Activated CD4-positive, alpha-beta T cell treated with anti-CD3 and anti-CD28 coated beads for 48 hours (primary cell): ENCODE results near the gene WDTC1.

ENCODE experiments used
- DNase-seq: peaks from one replicate; pipeline ENCODE4 v3.0.0-alpha.2; 2020

Gene WDTC1

DNA sequence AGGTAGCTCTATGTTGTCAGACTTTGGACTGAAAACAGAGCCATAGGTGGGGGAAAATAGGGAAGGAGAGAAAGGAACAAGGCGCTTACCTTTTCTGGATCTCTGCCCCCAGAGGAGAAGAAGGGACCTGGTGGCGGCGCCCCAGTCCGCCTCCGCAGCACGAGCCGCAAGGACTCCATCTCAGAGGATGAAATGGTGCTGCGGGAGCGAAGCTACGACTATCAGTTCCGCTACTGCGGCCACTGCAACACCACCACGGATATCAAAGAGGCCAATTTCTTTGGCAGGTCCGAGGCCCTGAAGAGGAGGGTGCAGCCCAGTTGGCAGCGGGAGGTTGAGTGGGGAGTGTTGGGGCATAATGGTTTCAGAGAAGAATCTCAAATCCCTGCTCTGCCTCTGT is 69.1 kb downstream of the WDTC1 start:
- no peak for DNase-seq

DNA sequence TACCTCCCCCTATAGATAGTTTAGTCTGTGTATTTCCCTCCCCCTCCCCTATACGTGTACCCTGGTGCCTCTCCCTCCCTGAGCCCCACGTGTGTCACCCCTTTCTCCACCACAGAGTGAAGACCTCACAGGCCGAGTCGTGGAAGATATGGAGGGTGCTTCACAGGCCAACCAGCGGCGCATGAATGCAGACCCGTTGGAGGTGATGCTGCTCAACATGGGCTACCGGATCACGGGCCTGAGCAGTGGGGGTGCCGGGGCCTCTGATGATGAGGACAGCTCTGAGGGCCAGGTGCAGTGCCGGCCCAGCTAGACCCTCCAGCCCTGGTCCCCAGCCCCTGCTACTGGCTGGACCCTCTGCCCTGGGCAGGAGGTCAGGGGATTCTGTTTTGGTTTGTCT is 71.6 kb downstream of the WDTC1 start:
- DNase-seq = no peak

DNA sequence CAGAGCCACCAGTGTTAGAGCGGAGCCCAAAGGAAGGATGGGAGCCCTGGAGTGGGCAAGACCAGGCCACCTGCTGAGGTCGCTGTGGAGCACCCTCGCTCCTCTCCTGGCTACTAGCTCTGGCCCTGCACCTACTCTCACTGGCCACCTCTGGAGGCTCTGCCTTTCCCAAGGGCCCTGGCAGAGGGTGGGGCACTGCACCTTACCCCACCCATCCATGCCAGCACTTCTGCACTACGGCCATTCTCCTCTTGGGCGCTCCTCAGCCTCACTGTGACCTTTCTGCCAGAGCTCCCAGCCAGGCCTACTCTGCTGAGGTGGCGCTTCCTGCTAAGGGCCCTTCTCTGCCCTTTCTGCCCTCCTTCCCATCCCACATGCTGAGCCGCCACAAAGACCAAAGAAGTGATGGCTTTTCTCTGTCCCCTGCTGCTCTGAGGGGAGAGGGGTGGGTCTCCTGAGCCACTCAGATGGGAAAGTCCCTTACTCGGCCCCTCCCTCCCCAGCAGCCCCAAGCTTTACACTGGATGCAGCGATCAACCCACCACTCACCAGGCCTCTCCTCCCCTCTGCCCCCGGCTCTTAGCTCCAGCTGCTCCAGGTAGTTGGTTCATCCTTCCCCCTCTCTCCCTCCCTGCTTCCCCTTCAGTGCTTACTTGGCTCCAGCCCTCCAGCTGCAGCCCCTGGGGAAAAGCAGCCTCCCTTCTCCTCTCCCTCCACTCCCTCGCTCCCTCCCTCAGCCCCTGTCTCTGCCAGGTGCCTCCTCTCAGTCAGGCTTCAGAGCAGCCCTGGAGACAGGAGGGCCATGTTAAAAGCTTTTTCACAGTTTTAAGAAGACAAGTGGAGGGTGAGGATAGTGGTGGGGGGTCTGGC is 72.7 kb downstream of the WDTC1 start:
- DNase-seq = no peak

DNA sequence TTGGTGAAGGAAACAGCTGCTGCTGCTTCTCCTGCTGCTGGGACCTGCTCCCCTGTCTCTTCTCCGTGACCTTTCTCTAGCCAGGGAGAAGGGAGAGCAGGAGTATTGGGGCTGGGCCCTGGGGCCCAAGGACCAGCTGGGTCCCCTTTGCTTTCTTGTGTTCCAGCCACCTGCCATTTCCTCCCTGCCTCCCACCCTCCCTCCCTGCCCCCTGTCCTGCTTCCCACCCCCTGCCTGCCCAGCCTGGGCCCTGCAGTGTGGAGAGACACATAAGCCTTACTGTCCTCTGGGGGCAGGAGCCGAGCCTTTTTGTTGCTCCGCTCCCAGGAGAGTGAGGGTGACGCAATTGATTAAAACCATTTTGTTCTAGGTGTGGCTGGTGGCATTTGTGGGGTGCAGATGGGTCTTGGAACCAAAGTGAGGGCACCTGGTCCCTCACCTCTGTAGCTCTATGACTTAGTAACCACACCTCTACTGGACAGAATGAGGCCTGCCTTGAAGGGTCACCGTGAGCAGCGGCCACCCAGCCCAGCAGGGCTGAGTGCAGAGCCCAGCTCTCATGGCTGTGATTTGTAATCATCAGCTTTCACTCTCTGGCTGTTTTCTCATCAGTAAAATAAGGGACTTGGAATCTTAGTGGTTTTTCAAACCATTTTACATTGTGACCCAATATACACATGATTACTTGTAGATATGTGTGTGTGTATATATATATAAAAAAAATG is 73.6 kb downstream of the WDTC1 start:
- no peak for DNase-seq

DNA sequence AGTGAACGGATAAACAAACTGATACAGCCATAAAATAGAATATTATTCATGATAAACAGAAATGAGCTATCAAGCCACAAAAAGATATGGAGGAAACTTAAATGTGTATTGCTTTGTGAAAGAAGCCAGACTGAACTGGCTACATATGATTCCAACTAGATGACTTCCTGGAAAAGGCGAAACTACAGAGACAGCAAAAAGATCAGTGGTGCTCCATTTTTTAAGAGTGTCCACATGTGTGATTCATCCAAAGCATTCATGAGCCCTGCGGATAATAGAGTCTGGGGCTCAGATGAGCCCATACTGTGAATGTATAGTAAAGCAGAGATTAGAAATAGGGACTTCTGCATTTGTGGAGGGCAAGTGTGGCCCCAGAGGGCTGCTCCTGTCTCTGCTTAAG is 79.7 kb downstream of the WDTC1 start:
- no peak for DNase-seq

DNA sequence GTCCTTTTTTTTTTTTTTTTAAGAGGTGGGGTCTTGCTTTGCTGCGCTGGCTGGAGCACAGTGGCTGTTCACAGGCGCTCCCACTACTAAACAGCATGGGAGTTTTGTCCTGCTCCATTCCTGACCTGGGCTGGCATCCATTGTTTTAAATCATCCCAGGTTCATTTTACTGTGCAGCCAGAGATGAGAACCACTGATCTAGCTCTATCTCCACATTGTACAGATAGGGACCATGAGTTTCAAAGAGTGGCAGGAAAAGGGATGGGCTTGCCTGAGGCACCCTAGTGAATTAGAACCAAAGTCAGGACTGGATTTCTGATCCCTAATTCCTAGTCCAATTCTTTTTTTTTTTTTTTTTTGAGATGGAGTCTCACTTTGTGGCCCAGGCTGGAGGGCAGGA is 80.3 kb downstream of the WDTC1 start:
- no peak for DNase-seq

DNA sequence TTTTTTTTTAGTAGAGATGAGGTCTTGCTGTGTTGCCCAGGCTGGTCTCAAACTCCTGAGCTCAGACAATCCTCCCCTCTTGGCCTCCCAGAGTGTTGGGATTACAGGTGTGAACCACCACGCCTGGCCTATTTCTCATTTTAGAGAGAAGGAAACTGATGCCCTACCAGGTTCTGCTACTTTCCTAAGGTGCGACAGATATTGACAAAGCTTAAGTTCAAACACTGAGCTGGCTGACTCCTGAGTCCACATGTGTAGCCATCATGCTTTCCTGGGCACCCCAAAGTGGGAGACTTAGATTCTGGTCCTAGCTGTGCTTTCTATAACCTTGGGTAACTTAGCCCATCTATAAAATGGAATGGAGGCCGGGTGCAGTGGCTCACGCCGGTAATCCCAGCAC is 82.4 kb downstream of the WDTC1 start:
- no peak for DNase-seq

DNA sequence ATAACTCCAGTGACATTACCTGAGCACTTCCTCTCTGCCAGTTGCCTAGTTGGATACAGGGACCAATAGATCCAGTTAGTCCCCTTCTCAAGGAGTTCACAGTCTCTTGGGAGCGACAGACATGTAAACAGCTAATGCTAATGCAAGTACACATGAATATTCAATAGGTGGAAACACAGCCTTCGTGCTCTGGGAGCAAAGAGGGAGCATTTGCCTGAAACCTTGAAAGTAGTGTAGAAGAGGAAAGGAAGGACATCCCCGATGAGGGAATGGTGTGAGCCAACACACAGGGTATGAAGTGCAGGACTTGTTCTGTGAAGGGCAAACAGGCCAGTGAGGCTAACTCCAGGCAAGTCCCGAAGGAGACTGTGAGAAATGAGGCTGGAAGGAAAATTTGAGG is 83.7 kb downstream of the WDTC1 start:
- DNase-seq = no peak

DNA sequence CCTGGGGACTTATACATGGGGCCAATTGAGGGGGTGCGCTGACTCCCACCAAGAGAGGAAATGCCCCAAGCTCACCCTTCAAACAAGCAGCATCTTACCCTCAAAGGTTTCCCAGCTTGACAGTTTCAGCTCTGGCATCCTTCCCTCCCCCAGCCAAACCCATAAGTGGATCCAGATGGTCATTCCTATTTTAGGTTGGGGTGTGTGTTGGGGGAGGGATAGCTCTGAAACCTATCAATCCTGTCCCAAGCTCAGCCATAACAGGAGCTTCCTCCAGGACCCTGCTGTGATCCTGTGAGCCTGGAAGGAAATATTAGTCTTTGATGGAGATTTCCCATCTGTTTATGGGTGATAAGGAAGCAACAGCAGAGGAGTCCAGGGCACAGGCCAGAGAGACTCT is 84.2 kb downstream of the WDTC1 start:
- no peak for DNase-seq

DNA sequence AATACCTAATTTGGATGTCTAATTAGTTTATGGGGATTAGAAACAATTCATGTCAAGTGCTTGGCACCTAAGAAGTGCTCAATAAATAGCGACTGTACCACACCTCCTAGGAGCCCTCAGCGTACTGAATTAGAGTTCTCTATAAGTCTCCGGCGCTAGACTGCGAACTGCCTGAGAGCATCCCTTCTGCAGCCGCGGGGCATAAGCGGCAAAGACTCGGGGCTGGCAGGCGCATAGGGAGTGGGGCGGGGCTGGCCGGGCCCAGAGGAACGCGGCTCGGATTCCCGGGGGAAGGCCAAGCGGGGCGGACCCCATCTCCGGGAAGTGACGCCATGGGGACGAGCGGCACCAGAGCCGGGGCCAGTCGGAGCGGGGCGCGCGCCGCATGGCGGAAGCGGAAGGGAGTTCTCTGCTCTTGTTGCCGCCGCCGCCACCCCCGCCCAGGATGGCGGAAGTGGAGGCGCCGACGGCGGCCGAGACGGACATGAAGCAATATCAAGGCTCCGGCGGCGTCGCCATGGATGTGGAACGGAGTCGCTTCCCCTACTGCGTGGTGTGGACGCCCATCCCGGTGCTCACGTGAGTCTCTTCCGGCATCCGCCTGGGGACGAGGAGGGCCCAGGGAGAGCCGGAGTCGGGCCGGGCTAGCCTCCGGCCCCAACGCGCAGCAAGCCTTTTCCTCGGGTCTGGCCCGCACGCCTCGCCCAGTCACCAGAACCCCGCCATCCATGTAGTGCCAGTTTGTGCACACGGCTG is 87.6 kb downstream of the WDTC1 start, which contains the start of gene TMEM222:
TMEM222 (plus strand) TSS at position 351 of the 756 bp plus-strand sequence; CDS start at position 386, 35 bp downstream.
- DNase-seq = peak; percentile 98

DNA sequence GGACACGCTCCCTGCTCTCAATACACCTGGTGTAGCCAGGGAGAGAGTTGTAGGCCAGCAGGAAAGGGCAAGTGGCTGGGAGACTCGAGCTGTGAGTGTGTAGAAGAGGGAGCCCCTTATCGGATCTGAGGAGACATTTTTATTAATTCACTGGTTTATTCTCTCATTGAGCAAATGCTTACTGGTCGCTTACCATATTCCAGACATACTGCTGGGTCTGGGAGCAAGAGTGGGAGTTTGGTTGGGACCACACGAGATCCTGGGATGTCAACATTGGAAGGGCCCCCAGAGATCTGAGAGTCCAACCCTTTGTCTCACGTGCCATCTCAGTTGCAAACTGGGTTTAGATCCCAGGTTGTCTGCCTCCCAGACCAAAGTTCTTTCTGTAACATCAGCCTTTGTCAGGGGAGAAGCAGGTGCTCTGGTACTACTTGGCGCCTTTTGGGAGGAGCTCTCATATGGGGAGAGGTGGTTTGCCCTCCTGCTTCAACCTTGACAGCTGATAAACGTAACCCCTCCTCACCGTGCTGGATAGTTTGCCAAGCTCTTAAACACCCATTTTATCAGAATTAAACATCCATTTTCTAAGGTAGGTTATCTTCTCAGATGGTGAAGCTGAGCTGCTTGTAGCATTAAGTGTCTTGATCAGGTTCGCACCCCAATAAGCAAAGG is 88.3 kb downstream of the WDTC1 start:
- no peak for DNase-seq

DNA sequence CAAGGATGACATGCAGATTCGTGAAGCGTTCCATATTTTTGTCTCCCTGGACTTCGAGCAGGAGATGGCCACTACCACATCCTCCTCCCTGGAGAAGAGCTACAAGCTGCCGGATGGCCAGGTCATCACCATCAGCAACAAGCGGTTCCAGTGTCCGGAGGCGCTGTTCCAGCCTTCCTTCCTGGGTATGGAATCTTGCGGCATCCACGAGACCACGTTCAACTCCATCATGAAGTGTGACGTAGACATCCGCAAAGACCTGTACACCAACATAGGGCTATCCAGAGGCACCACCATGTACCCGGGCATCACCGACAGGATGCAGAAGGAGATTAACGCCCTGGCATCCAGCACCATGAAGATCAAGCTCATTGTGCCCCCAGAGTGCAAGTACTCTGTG is 90.9 kb downstream of the WDTC1 start:
- no peak for DNase-seq

DNA sequence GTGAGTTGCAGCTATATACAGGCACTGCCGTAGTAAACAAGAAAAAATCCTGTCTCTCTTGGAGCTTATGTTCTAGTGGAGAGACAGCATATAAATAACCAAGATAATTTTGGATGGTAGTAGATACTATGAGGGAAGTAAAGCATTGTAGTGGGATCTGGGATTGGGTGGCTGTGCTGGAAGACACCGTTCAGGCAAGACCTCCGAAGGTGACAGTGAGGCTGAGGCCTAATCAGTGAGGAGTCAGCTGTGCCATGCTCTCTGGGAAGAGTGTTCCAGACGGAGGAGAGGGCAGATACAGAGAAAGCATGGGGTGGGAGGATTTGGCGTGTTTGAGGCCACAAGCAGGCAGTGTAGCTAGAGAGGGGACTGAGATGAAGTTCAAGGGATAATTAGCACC is 93.5 kb downstream of the WDTC1 start:
- no peak for DNase-seq

DNA sequence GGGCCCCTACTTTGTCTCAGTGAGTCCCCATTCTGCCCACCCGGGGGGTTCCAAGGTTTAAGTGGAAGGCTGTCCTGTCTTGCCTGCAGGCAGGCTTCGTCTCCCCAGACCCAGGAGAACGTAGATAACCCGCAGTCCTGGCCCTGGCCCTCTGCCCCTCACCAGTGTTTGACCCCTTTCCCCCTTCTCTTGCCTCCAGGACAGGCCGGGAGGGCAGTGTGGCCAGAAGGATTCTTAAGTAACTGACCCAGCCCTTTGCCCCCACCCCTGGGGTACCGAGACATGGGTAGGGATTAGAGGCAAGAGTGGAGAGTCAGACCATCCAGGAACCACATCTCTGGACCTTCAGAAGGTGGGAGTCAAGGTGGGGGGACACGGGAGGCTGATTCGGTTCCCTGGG is 96.4 kb downstream of the WDTC1 start:
- DNase-seq = no peak

DNA sequence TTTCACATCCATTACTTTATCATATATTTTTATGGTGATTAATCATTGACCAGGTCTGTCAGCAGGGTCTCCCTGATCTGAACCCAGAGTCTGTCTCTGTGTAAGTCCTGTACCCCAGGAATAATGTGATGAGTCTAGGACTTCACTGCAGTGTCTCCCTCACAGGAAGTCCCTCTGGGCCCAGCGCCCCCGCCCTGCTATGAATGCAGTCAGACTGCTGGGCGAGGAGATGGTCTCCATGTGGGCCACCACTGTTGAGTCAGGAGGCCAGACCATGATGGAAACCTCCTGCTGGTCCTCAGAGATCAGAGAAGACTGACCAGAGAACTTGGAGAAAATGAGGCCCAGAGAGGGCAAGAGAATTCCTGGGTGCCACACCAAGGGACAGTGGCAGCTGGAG is 97.0 kb downstream of the WDTC1 start:
- DNase-seq = no peak

DNA sequence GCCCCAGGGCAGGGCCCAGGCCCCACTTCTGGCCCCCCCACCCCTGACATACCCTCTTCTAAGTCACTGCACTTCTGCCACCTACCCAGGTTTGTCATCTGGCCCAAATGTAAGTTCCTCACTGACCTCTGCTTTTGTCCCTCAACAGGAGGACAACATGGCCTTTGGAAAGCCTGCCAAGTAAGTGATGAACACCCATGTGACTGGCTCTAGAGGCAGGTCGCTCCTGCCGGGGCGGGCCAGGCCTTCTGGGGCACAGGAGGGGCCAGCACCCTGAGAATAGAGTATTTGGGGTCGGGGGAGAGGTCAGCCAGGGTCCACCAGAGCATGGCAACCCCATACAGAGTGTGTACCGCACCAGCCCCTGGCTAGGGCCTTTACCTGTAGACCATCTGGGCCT is 97.5 kb downstream of the WDTC1 start:
- DNase-seq = no peak

DNA sequence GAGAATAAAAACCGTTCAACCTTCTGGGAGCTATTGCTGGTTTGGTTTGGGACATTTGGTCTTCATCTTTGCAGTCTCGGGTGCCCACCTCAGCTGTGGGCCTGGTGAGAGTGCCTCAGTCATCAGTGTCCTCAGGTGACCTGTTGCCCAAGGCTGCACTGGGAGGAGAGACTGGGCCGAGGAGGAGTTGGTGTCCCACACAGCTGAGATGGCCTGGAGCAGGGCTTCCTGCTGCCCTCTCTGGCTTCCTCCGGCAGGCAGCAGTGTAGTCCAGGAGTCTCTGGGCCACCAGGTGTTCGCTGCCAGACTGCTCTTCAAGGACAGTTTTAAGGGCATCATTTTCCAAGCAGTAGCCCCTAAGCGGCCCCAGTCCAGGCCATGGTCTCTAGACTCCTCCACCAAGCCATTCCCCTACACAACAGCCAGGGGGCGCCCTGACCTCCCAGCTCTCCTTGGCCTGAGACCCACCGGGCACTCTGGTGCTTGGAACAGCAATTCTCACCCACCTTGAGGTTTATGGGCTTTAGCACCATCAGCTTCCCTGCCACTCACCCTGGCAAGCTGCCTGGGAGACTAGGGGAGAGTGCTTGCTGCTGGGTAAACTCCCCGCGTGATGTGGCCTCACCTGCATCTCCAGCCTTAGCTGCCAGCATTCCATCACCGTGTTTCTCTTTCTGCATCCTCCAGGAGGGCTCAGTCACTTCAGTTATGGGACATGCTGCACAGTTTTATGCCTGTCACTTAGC is 98.3 kb downstream of the WDTC1 start:
- DNase-seq = peak; percentile 66

DNA sequence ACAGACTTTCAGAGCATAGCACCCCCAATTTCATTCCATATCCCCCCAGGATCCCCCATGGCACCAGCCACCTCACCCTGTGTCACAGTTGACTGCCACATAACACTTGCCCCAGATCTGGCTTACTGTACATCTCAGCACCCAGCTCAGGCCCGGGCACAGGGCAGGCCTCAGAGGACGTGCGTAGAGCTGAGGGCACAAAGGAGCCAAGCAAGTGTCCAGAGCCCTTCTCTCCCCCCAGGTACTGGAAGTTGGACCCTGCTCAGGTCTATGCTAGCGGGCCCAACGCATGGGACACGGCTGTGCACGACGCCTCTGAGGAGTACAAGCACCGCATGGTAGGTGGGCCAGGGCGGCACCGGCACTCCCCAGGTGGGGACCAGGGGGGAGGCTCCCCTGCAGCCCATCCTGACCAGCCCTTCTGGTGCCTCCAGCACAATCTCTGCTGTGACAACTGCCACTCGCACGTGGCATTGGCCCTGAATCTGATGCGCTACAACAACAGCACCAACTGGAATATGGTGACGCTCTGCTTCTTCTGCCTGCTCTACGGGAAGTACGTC is 99.4 kb downstream of the WDTC1 start:
- no peak for DNase-seq

DNA sequence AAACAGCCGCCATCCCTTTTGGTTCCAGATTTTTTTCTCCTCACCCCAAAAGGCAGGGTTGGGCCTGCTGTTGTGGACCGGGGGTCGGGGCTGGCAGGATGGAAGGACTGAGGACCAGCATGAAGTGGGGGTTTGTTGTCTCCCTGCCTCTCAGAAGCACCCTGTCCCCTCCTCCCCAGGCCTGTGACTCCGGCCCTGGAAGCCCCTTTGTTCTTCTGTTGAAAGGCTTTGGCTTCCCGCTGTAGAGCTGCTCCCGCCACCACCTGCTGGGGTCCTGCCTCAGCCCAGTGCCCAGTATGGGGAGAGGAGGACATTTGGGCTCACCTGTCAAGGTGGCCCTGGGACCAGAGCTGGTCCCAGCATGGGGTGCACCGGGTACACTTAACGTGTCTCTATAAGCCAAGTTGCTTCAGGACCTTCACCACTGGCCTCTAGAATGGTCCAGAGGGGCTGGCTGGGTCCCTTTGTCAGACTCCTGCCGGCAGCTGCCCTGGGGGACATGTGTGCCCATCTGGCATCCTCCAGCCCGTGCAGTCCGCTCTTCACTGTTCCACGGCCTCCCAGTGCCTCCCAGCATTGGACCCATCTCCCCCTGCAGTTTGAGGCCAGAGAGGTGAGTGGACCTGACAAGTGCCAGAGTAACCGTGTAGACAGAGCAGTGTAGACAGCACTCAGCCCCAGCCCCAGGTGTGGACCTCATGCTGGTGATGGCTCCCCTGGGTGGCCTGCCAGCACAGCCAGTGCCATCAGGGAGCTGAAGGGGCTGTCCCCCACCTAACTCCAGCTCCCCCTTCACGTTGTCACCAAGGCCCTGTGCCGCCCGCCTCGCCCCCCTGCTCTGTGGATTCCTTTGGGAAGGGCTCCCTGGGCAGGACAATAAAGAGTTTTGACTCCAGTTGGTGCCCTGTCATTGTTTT is 101.3 kb downstream of the WDTC1 start:
- no peak for DNase-seq

DNA sequence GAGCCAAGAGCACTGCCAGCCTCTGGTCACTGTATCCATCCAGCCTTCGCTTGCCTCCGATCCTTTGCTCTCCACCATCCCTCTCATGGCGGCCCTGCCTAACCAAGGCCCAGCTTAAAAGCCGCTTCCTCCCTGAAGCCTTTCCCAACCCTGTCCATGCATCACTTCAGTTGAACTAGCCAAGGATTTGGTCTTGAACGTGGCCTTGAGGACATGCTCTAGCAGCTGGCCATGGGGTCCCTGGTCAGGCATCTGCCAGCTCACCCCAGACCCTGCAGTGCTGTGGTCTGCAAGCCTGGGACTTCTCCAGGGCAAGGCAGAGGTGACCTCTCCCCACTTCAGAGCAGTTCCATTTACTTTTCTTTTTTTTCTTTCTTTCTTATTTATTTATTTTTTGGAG is 102.3 kb downstream of the WDTC1 start:
- DNase-seq = no peak

DNA sequence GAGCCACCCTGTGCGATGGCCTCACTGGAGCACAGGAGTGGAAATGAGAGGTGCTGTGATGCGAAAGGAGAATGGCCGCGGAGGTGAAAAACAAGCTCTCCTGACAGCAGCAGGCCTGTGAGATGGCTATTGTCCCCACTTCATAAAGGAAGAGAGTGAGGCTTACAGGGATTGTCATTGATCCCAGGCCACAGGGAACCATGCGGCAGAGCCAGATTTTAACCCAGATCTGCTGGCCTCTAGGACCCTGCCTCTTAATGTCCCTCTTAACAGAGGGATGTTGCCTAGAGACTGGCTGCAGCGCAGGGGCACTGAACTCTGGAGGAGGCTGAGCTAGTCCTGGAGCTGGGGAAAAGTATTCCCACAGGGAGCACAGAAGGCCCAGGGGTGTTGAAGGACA is 104.3 kb downstream of the WDTC1 start:
- DNase-seq = no peak
